Spleen (tissue), 7 donors: Measurements from ENCODE around the gene BANP.

ENCODE experiments used
- CTCF ChIP-seq, 11 experiments: fragments of 200-600 bp in 7 of 11; fragments of 450-650 bp in 4 of 11; sonication (generic) in 4 of 11; IDR thresholded peaks in 8 of 11; conservative IDR thresholded peaks in 3 of 11; 1 replicate in 7 of 11; 2 replicates in 4 of 11; pipeline versions ENCODE4 v1.4.0 to v1.8.0; 2016 to 2021; ENCODE audit warnings: antibody characterized with exemption in 11 of 11, inconsistent platforms in 4 of 11, mild to moderate bottlenecking in 1 of 11
- POLR2A ChIP-seq, 3 donors: fragments of 450-650 bp; IDR thresholded peaks; one replicate each; pipeline ENCODE4 v1.5.1; 2017; ENCODE audit warnings: antibody characterized with exemption in 3 of 3, mild to moderate bottlenecking in 1 of 3
- donor health status: DM: no; HTN: no; CAD: no; lungs with moderate emphysema.
- donor health status: DM: no; HTN: no; CAD: no.
- donor health status: DM: no; HTN: no; CAD: no.

- TF ChIP-seq CTCF (IDR thresholded peaks at IDR 0.05 in 8 of 11, conservative IDR thresholded peaks at IDR 0.05 in 3 of 11) (no peak), POLR2A (IDR thresholded peaks at IDR 0.05) (no peak)
Observed at GRCh38 chr16:88023786-88024185, 72.6 kb downstream of the BANP start.
